ENCODE data around the gene TACC3. TPM values are rescaled to one million over a fixed set of nuclear protein-coding genes. Genes with fewer than 3 reads are reported as not detected.
A peak's percentile ranks its signal among the peaks of the same experiment; 100 is the strongest.

The TACC3 gene
- total RNA-seq, 1 donor from 2014 or later: 20.5 TPM

DNA sequence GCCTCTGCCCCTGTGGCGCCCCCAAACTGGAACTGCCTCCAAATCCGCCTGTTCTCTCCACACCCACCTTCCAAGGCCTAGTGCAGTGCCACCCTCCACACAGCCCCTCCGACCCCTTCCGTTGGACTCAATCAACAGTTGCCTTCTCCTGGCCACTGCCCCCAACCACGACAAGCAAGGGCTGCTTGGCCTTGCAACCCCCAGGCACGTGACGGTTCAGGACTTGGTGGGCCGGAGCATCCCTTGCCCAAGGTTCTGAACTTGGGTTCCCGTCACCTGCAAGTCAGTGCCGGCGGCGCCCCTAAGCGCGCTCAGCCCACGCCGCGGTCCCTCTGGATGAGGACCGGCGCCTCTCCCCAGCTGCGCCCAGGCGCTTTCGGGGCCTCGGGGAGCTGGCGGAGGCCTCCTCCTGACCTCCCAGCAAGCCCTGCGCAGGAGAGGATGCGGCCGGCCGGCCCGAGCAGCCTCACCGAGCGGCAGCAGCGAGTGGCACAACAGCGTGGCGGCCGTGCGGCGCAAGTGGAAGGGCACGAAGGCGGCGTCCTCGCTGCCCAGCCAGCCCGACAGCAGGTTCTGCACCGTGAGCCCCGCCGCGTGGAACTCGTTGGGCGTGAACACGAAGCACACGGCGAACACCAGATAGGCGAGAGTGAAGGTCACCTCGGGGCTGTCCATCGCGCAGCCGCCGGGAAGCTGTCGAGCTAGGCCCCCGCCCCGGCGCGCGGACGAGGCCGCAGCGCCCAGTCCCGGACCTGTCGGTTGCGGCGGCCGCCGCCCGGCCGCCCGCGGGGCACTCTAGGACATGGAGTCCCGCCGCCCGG, 948 bp upstream of the TACC3 start:
- POLR2A ChIA-PET: interaction anchor here (0.5 to 8.1 kb wide), 10 partner anchors 7 to 799 kb away, joined by 3 to 138 read pairs (median 3); partner anchors contain the start of genes LETM1 and SLBP
- H3K4me1 Mint-ChIP-seq: peaks cover 69% of the 10 kb centered on the region
- peaks cover 14% of the 10 kb centered on the region for H3K36me3 Mint-ChIP-seq (ENCODE audit: low read depth)
- intact Hi-C loops (cut with micrococcal nuclease): loop anchor here (2.0 to 5.0 kb wide), 2 partner anchors 140 to 708 kb away; partner anchors contain the start of gene FGFRL1
- CTCF ChIA-PET: interaction anchor here (0.8 to 4.1 kb wide), 3 partner anchors 8 to 28 kb away, joined by 3 to 28 read pairs (median 4); partner anchors contain the start of gene SLBP
- peak; percentile 50 for DNase-seq
- H3K9me3 Mint-ChIP-seq: no peaks in the 10 kb centered on the region
- TF ChIP-seq, protein P1, sequence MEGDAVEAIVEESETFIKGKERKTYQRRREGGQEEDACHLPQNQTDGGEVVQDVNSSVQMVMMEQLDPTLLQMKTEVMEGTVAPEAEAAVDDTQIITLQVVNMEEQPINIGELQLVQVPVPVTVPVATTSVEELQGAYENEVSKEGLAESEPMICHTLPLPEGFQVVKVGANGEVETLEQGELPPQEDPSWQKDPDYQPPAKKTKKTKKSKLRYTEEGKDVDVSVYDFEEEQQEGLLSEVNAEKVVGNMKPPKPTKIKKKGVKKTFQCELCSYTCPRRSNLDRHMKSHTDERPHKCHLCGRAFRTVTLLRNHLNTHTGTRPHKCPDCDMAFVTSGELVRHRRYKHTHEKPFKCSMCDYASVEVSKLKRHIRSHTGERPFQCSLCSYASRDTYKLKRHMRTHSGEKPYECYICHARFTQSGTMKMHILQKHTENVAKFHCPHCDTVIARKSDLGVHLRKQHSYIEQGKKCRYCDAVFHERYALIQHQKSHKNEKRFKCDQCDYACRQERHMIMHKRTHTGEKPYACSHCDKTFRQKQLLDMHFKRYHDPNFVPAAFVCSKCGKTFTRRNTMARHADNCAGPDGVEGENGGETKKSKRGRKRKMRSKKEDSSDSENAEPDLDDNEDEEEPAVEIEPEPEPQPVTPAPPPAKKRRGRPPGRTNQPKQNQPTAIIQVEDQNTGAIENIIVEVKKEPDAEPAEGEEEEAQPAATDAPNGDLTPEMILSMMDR (IDR thresholded peaks at IDR 0.05): no peak
- H3K4me3 Mint-ChIP-seq: peak overlapping the region; percentile 89
- peak; percentile 6 for ATAC-seq (ENCODE audit: low read depth)
- peak overlapping the region; percentile 87 for H3K27ac Mint-ChIP-seq
- H3K27me3 Mint-ChIP-seq: no peaks in the 10 kb centered on the region

DNA sequence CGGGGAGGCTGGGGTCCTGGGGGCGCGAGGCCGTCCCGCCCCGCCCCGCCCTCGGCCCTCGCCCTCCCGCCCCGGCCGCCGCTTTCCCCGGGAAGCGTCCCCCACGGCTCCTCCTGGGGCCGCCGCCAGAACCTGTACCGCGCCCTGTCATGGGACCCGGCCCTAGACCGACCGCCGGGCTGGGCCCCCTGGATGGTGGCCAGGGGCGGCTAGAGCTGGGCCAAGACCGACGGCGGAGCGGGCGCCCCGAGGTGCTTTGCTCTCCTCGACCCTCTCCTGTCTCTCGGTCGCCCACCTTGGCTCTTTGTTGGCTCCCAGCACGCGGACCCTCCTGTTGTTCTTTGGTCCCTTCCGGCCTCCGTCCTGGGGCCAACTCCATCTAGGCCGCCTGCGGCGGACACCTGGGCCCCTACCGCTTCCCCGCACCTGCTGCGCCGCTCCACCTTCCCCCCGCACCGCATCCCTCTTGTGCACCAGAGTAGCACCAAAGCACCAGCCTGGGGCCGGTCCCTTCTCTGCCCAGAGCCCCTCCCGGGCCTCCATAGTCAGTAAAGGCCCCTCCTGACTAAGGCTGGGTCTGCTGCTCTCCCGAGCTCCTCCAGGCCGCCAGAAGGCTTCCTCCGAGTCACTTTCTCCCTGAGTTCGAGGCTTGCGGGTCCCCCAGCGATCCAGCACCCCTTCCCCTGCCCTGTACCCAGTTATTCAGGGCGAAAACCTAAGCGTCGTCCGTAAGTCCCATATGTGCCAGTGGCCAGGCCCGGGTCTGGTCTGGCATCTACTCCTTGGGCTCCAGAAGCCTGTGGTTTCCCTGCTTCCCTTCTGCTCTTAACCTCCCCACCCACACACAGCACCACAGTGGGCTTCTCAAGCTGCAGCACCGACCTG, 587 bp downstream of the TACC3 start:
- Mint-ChIP-seq H3K9me3 (no peaks in the 10 kb centered on the region), H3K27me3 (no peaks in the 10 kb centered on the region), H3K27ac (peak overlapping the region; percentile 92), H3K4me3 (peak overlapping the region; percentile 83), H3K4me1 (peaks cover 65% of the 10 kb centered on the region), H3K36me3 (ENCODE audit: low read depth) (peaks cover 12% of the 10 kb centered on the region)
- DNase-seq: no peak
- POLR2A ChIA-PET: interaction anchor here (0.7 to 8.1 kb wide), 12 partner anchors 8 to 149 kb away, joined by 3 to 138 read pairs (median 5); partner anchors contain the start of genes LETM1, NSD2 and SLBP
- CTCF ChIA-PET: interaction anchor here (0.8 to 10.9 kb wide), 4 partner anchors 9 to 28 kb away, joined by 3 to 286 read pairs (median 16); partner anchors contain the start of gene SLBP
- intact Hi-C loops (cut with micrococcal nuclease): loop anchor here (1.0 to 5.0 kb wide), 3 partner anchors 10 to 710 kb away; partner anchors contain the start of genes FGFRL1 and SLBP
- TF ChIP-seq, protein P1 (IDR thresholded peaks at IDR 0.05): no peak
- ATAC-seq (ENCODE audit: low read depth): no peak

DNA sequence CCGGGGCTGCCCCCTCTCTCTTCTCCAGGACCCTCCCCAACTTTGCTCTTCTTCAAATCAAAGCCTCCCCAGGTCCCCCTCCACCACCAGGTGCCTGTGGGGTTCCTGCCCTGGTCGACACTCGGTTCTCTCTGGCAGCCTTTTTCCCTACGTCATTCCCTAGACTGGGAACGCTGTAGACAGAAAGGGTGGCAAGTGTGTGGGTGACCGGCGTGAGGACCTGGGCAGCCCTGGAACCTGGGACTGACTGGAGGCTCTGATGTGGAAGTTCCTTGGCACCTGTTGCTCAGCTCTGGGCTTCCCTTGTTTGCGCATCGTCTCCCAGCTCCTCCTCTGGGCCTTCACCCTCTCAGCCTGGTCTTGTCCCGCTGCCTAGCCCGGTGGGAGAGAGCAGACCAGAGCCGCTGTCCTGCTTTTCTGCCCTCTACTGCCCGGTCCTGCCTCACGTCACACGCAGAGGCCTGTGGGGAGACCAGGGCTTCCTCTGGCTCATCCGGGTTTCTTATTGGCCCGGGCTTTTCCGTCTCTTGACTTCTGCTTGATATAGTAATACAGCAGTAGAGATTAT, 1.3 kb downstream of the TACC3 start:
- Mint-ChIP-seq H3K4me3 (peak overlapping the region; percentile 83), H3K27ac (peak overlapping the region; percentile 92), H3K9me3 (no peaks in the 10 kb centered on the region), H3K4me1 (peaks cover 63% of the 10 kb centered on the region), H3K36me3 (ENCODE audit: low read depth) (peaks cover 11% of the 10 kb centered on the region), H3K27me3 (no peaks in the 10 kb centered on the region)
- intact Hi-C loops (cut with micrococcal nuclease): loop anchor here (5.0 kb wide), 1 partner anchor 710 kb away; the partner anchor contains the start of gene FGFRL1
- CTCF ChIA-PET: interaction anchor here (1.2 to 10.9 kb wide), 2 partner anchors 12 to 29 kb away, joined by 4 to 286 read pairs; no protein-coding TSS in a partner anchor
- ATAC-seq (ENCODE audit: low read depth) (no peak), DNase-seq (no peak)
- POLR2A ChIA-PET: interaction anchor here (0.8 to 8.1 kb wide), 6 partner anchors 10 to 473 kb away, joined by 3 to 138 read pairs (median 9); partner anchors contain the start of genes CTBP1, NELFA, NSD2 and SLBP
- TF ChIP-seq, protein P1 (IDR thresholded peaks at IDR 0.05): no peak

DNA sequence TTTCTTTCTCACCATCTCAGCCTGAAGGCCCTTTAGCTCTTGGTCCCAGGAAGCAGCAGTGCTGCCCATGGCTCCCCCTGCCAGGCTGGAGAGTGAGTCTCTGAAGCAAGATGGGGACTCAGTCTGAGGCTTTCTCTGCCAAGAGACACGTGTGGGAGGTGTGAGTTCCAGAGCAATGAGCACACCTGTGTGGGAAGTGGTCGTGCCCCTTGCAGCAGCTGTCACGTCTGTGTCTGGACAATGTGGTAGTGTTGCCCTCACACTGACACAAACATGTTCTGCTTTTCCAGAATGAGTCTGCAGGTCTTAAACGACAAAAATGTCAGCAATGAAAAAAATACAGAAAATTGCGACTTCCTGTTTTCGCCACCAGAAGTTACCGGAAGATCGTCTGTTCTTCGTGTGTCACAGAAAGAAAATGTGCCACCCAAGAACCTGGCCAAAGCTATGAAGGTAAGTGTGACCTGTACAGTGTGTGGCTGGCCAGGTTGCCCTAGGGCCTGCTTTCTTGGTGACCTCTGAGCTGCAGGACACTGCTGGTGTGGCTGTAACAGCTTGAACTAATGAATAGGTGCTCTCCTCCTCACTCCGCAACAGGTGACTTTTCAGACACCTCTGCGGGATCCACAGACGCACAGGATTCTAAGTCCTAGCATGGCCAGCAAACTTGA, 1.9 kb downstream of the TACC3 start:
- H3K9me3 Mint-ChIP-seq: no peaks in the 10 kb centered on the region
- H3K27me3 Mint-ChIP-seq: no peaks in the 10 kb centered on the region
- CTCF ChIA-PET: interaction anchor here (0.9 to 10.9 kb wide), 3 partner anchors 13 to 42 kb away, joined by 3 to 286 read pairs (median 4); no protein-coding TSS in a partner anchor
- peak overlapping the region; percentile 83 for H3K4me3 Mint-ChIP-seq
- POLR2A ChIA-PET: interaction anchor here (0.7 to 8.1 kb wide), 7 partner anchors 10 to 539 kb away, joined by 3 to 138 read pairs (median 8); partner anchors contain the start of genes CTBP1, NELFA, NSD2 and SLBP
- intact Hi-C loops (cut with micrococcal nuclease): loop anchor here (5.0 kb wide), 1 partner anchor 711 kb away; the partner anchor contains the start of gene FGFRL1
- H3K36me3 Mint-ChIP-seq (ENCODE audit: low read depth): peaks cover 17% of the 10 kb centered on the region
- H3K4me1 Mint-ChIP-seq: peaks cover 58% of the 10 kb centered on the region
- DNase-seq (no peak), ATAC-seq (ENCODE audit: low read depth) (peak; percentile 18)
- H3K27ac Mint-ChIP-seq: peak overlapping the region; percentile 92
- TF ChIP-seq, protein P1 (IDR thresholded peaks at IDR 0.05): no peak
